HEK293 (cell line): ENCODE results near the gene MAP3K8.

ENCODE experiments used
- CTCF ChIA-PET: fragments of 350-600 bp; formaldehyde crosslinking; extraction: SDS; loops from one replicate; lab custom pipeline; 2021; ENCODE audit warnings: antibody characterized with exemption; lab: Yijun Ruan, JAX
- POLR2A ChIA-PET: fragments of 300-600 bp; formaldehyde crosslinking; extraction: SDS; loops from one replicate; lab custom pipeline; 2020; ENCODE audit warnings: antibody characterized with exemption, inconsistent platforms; lab: Yijun Ruan, JAX
- H3K27ac ChIP-seq: fragments of 200-500 bp; sonication (Bioruptor generic); 2 replicates; pipeline ENCODE4 v1.5.1; 2014; ENCODE audit warnings: low read depth, low read length, control low read depth, inconsistent platforms; ENCODE audit errors: extremely low read depth
- H3K36me3 ChIP-seq, 2 experiments: fragments of 200-500 bp in 1 of 2; sonication (Bioruptor generic) in 1 of 2; 1 replicate in 1 of 2; 2 replicates in 1 of 2; pipeline ENCODE4 v1.5.1; 2014 to 2017; ENCODE audit warnings: inconsistent platforms in 2 of 2, low read length in 2 of 2; ENCODE audit not compliant: control insufficient read depth in 2 of 2, insufficient read depth in 1 of 2
- H3K4me1 ChIP-seq: fragments of 200-500 bp; sonication (Bioruptor generic); 2 replicates; pipeline ENCODE4 v1.5.1; 2014; ENCODE audit warnings: mild to moderate bottlenecking, low read length, inconsistent platforms; ENCODE audit not compliant: control insufficient read depth, insufficient read depth
- H3K4me3 ChIP-seq: 2 replicates; pipeline ENCODE4 v1.5.1; 2011; ENCODE audit warnings: low read depth, mild to moderate bottlenecking, control low read depth, low read length, moderate library complexity
- H3K9me3 ChIP-seq: fragments of 200-500 bp; sonication (Bioruptor generic); 2 replicates; pipeline ENCODE4 v1.5.1; 2014; ENCODE audit warnings: low read depth, low read length, inconsistent platforms; ENCODE audit not compliant: control insufficient read depth, insufficient read depth
- EGR2 ChIP-seq: fragments of 450-650 bp; formaldehyde crosslinking; IDR thresholded peaks from 2 replicates; pipeline ENCODE4 v1.5.1; 2016; ENCODE audit warnings: low read depth, missing biosample characterization, missing genetic modification characterization
- HOXC10 ChIP-seq: sonication (generic); formaldehyde crosslinking; IDR thresholded peaks from 2 replicates; pipeline ENCODE4 v1.8.1; 2023; ENCODE audit warnings: mild to moderate bottlenecking, missing genetic modification reagents
- PRDM1 ChIP-seq: fragments of 450-650 bp; formaldehyde crosslinking; IDR thresholded peaks from 2 replicates; pipeline ENCODE4; 2016; ENCODE audit warnings: missing biosample characterization, missing genetic modification characterization
- TCF7L2 ChIP-seq: IDR thresholded peaks from 2 replicates; pipeline ENCODE4 v1.6.1; 2011; ENCODE audit warnings: low read depth, mild to moderate bottlenecking, inconsistent platforms, low read length, moderate library complexity, borderline replicate concordance
- YY1 ChIP-seq: fragments of 450-650 bp; formaldehyde crosslinking; IDR thresholded peaks from 2 replicates; pipeline ENCODE4 v1.5.1; 2018; ENCODE audit warnings: missing biosample characterization, missing genetic modification characterization
- YY2 ChIP-seq: fragments of 450-650 bp; formaldehyde crosslinking; IDR thresholded peaks from 2 replicates; pipeline ENCODE4 v1.5.1; 2016; ENCODE audit warnings: missing biosample characterization, missing genetic modification characterization
- ZBTB49 ChIP-seq: fragments of 450-650 bp; formaldehyde crosslinking; IDR thresholded peaks from 2 replicates; pipeline ENCODE4 v1.5.1; 2016; ENCODE audit warnings: missing biosample characterization, missing genetic modification characterization, low read depth
- ZFHX2 ChIP-seq: fragments of 450-650 bp; formaldehyde crosslinking; conservative IDR thresholded peaks from 2 replicates; pipeline ENCODE4 v1.5.1; 2016; ENCODE audit warnings: missing biosample characterization, missing genetic modification characterization
- ZNF114 ChIP-seq: fragments of 450-650 bp; formaldehyde crosslinking; IDR thresholded peaks from 2 replicates; pipeline ENCODE4 v1.5.0; 2017; ENCODE audit warnings: missing biosample characterization, missing genetic modification characterization
- ZNF184 ChIP-seq: fragments of 450-650 bp; IDR thresholded peaks from 2 replicates; pipeline ENCODE4 v1.5.1; 2018; ENCODE audit warnings: missing biosample characterization, mild to moderate bottlenecking, missing genetic modification characterization
- ZNF449 ChIP-seq: fragments of 450-650 bp; formaldehyde crosslinking; IDR thresholded peaks from 2 replicates; pipeline ENCODE4 v1.5.1; 2017; ENCODE audit warnings: missing biosample characterization, mild to moderate bottlenecking, missing genetic modification characterization, moderate library complexity
- ZNF514 ChIP-seq: fragments of 450-650 bp; formaldehyde crosslinking; IDR thresholded peaks from 2 replicates; pipeline ENCODE4 v1.5.1; 2016; ENCODE audit warnings: missing biosample characterization, missing genetic modification characterization
- ZNF571 ChIP-seq: fragments of 450-650 bp; formaldehyde crosslinking; IDR thresholded peaks from 2 replicates; pipeline ENCODE4 v1.5.0; 2017; ENCODE audit warnings: missing biosample characterization, missing genetic modification characterization
- ZNF600 ChIP-seq: fragments of 450-650 bp; formaldehyde crosslinking; IDR thresholded peaks from 2 replicates; pipeline ENCODE4 v1.5.1; 2016; ENCODE audit warnings: missing biosample characterization, missing genetic modification characterization
- ZNF692 ChIP-seq: fragments of 450-650 bp; formaldehyde crosslinking; IDR thresholded peaks from 2 replicates; pipeline ENCODE4 v1.5.1; 2016; ENCODE audit warnings: missing biosample characterization, missing genetic modification characterization
- ZSCAN4 ChIP-seq: fragments of 450-650 bp; formaldehyde crosslinking; IDR thresholded peaks from 2 replicates; pipeline ENCODE4 v1.5.1; 2017; ENCODE audit warnings: missing biosample characterization, missing genetic modification characterization

The MAP3K8 gene

GRCh38 chr10:30500534-30500933, 66.5 kb downstream of the MAP3K8 start:
- ChIA-PET POLR2A (interaction anchor here (0.7 kb wide), 1 partner anchor 1418 kb away, joined by 8 read pairs; no protein-coding TSS in a partner anchor), CTCF (interaction anchor here (0.5 to 1.2 kb wide), 2 partner anchors 9 to 1785 kb away, joined by 3 read pairs; no protein-coding TSS in a partner anchor)
- H3K36me3 ChIP-seq: no peaks in the 10 kb centered on the region
- no peak overlapping the region for H3K27ac ChIP-seq
- H3K4me1 ChIP-seq: no peaks in the 10 kb centered on the region
- H3K4me3 ChIP-seq: no peak overlapping the region
- TF ChIP-seq YY1 (tag by site-specific recombination) (no peak), ZNF514 (tag by site-specific recombination) (no peak), YY2 (tag by site-specific recombination) (no peak), ZFHX2 (tag by site-specific recombination) (peak; percentile 51; the same call in 1 of the 2 replicates), ZNF571 (tag by site-specific recombination) (no peak), EGR2 (tag by site-specific recombination) (peak; percentile 45), ZNF184 (tag by site-specific recombination) (no peak), ZSCAN4 (tag by site-specific recombination) (no peak)
- H3K9me3 ChIP-seq: no peaks in the 10 kb centered on the region

DNA sequence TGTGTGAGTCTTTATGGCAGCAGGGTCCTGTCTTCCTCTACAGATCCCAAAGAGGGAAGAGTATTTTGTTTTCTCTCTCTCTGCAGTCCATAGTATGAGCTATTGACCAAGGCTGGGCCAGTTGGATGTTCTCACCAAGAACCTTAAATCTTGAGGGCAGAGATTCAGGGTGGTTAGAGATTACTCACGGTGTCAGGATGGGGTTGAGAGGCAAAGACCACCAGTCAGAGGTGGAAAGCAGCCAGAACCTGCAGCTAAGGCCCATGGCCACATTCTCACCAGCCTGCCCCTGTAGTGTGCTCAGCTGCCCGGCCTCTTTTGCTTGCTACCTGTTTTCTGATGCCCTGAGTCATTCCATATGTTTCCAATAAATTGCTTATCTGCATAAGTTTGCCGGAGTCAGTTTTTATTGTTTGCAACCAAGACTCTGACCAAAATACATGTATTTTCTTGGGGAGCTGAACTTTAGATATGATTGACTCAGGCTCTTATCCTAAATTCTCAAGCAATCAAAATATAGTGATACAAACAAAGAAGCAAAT, 67.0 kb downstream of the MAP3K8 start:
- no peaks in the 10 kb centered on the region for H3K9me3 ChIP-seq
- TF ChIP-seq ZNF114 (tag by site-specific recombination): no peak
- no peak for TF ChIP-seq HOXC10 (CRISPR knock-in tag)
- no peak for TF ChIP-seq ZNF449 (tag by site-specific recombination)
- no peak for TF ChIP-seq ZBTB49
- no peak for TF ChIP-seq TCF7L2
- TF ChIP-seq PRDM1: no peak
- TF ChIP-seq ZFHX2 (tag by site-specific recombination): 0 out of 2 replicates have a peak, but pooled peaks have one; percentile 2
- TF ChIP-seq ZNF692 (tag by site-specific recombination): no peak
- no peak for TF ChIP-seq ZNF600
- no peaks in the 10 kb centered on the region for H3K36me3 ChIP-seq
- no peak overlapping the region for H3K27ac ChIP-seq
- no peak overlapping the region for H3K4me3 ChIP-seq
- ChIA-PET CTCF (interaction anchor here (0.5 to 1.2 kb wide), 4 partner anchors 9 to 1784 kb away, joined by 3 read pairs; no protein-coding TSS in a partner anchor), POLR2A (interaction anchor here (0.7 kb wide), 1 partner anchor 1418 kb away, joined by 8 read pairs; no protein-coding TSS in a partner anchor)
- H3K4me1 ChIP-seq: no peaks in the 10 kb centered on the region
